GM19043 (cell line): ENCODE data around the gene STX2.
"Not testable (repeated sequence)": the region's sequence is repeated elsewhere in the genome, so short reads cannot be mapped to it uniquely, and the experiment has no call there.

Source experiments
- ATAC-seq: cut with Tn5 transposase; IDR thresholded peaks from one replicate; pipeline ENCODE4 v1.9.1; 2021; ENCODE audit warnings: low read depth; ENCODE audit not compliant: unreplicated experiment

Gene STX2

GRCh38 chr12:130870442-130871285 lies 31.6 kb upstream of the STX2 start:
- peak; percentile 53 for ATAC-seq

- ATAC-seq = no peak
Measured at GRCh38 chr12:130868412-130868811, 29.4 kb upstream of the STX2 start.

GRCh38 chr12:130863298-130863697 lies 24.2 kb upstream of the STX2 start:
- no peak for ATAC-seq

- ATAC-seq = not testable (repeated sequence)
Measured at GRCh38 chr12:130862771-130863170, 23.7 kb upstream of the STX2 start.

- no peak for ATAC-seq
Measured at GRCh38 chr12:130862161-130862560, 23.1 kb upstream of the STX2 start.

GRCh38 chr12:130860311-130860710 lies 21.3 kb upstream of the STX2 start:
- ATAC-seq = no peak

- no peak for ATAC-seq
Measured at GRCh38 chr12:130859161-130859560, 20.1 kb upstream of the STX2 start.

GRCh38 chr12:130858084-130858483 lies 19.0 kb upstream of the STX2 start:
- ATAC-seq = no peak

GRCh38 chr12:130856088-130856487 lies 17.0 kb upstream of the STX2 start:
- ATAC-seq = no peak

- ATAC-seq = no peak
Measured at GRCh38 chr12:130850418-130851021, 11.5 kb upstream of the STX2 start.

- no peak for ATAC-seq
Measured at GRCh38 chr12:130849561-130850417, 10.7 kb upstream of the STX2 start.

GRCh38 chr12:130848785-130849305 lies 9.8 kb upstream of the STX2 start:
- ATAC-seq = not testable (repeated sequence)

- not testable (repeated sequence) for ATAC-seq
Measured at GRCh38 chr12:130848105-130848504, 9.1 kb upstream of the STX2 start.

- no peak for ATAC-seq
Measured at GRCh38 chr12:130847112-130847511, 8.1 kb upstream of the STX2 start.

- no peak for ATAC-seq
Measured at GRCh38 chr12:130846369-130846768, 7.3 kb upstream of the STX2 start.

GRCh38 chr12:130839770-130840404 lies 837 bp upstream of the STX2 start:
- ATAC-seq = no peak

GRCh38 chr12:130838284-130838950 lies 633 bp downstream of the STX2 start:
- ATAC-seq = peak; percentile 11

- no peak for ATAC-seq
Measured at GRCh38 chr12:130835436-130835835, 3.6 kb downstream of the STX2 start.

GRCh38 chr12:130835011-130835410 lies 4.0 kb downstream of the STX2 start:
- no peak for ATAC-seq
